K562 (cell line): ENCODE data around the gene ANKRD13A. TPM values are rescaled to one million over a fixed set of nuclear protein-coding genes. Genes with fewer than 3 reads are reported as not detected.

Experiments used
- FOXA1 ChIP-seq: fragments of 450-650 bp; IDR thresholded peaks from 2 replicates; pipeline ENCODE4 v1.6.1; 2016; ENCODE audit warnings: mild to moderate bottlenecking, borderline replicate concordance
- SAFB ChIP-seq: fragments of 200-400 bp; formaldehyde crosslinking; IDR thresholded peaks from 2 replicates; pipeline ENCODE4 v1.6.1; 2017; ENCODE audit warnings: low read depth, low read length, borderline replicate concordance
- THRAP3 ChIP-seq: fragments of 450-650 bp; IDR thresholded peaks from 2 replicates; pipeline ENCODE4 v1.6.1; 2016; ENCODE audit warnings: mild to moderate bottlenecking, inconsistent platforms, borderline replicate concordance
- ZNF217 ChIP-seq: sonication (generic); formaldehyde crosslinking; IDR thresholded peaks from 2 replicates; pipeline ENCODE4 v1.8.0; 2022; ENCODE audit warnings: mild to moderate bottlenecking, missing genetic modification reagents
- polyA plus RNA-seq, 8 experiments: library from polyadenylated mRNA; depleted of rRNA in 4 of 8; stranded (reverse) in 5 of 8; unstranded in 3 of 8; fragments of >200 nt; fragmentation: Nextera tagmentation in 2 of 8; fragmentation: Illumina TruSeq in 1 of 8; extraction: Ambion mirVana in 2 of 8; extraction: Trizol in 1 of 8; gene quantifications; 2 replicates each; pipeline versions ENCODE4 v1.2.1 to v1.2.3, GENCODE V29; 2011 to 2014; ENCODE audit warnings: inconsistent platforms in 1 of 8, missing spikeins in 1 of 8
- total RNA-seq, 7 experiments: library from RNA; depleted of rRNA in 6 of 7; stranded (reverse); fragments of >200 nt in 6 of 7; fragmentation: Illumina TruSeq in 2 of 7; extraction: Trizol in 2 of 7; gene quantifications; 2 replicates each; pipeline versions ENCODE4 v1.2.1 to v1.2.3, GENCODE V29; 2011 to 2021; ENCODE audit warnings: low replicate concordance in 1 of 7
- TF ChIP-seq, protein P1 (sequence below): fragments of 450-650 bp; IDR thresholded peaks from 2 replicates; pipeline ENCODE4 v1.6.1; 2016; ENCODE audit warnings: mild to moderate bottlenecking, moderate library complexity

ANKRD13A gene
- total and polyA plus RNA-seq, 9 of the 15 experiments (the other 6 are each of a cell fraction or from before 2014, with no cell fraction given) = 5.0 to 55.0 (median 41.5) TPM

DNA sequence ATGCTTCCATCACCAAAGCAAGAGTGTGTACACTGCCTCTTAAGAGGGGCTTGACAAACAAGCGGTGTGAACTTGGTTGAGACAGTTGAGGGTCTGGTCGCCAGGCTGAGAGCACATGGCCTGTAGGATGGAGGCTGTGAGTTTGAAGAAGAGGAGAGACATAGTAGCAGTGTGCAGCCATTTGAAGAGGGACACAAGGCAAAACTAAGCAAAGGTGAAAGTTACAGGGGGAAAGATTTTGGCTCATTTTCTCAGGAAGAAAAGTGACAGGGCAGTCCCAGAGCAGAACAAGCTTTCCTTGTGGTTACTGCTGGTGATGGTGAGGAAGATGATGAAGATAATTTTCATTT, 60.4 kb downstream of the ANKRD13A start (continued):
- TF ChIP-seq, protein P1, sequence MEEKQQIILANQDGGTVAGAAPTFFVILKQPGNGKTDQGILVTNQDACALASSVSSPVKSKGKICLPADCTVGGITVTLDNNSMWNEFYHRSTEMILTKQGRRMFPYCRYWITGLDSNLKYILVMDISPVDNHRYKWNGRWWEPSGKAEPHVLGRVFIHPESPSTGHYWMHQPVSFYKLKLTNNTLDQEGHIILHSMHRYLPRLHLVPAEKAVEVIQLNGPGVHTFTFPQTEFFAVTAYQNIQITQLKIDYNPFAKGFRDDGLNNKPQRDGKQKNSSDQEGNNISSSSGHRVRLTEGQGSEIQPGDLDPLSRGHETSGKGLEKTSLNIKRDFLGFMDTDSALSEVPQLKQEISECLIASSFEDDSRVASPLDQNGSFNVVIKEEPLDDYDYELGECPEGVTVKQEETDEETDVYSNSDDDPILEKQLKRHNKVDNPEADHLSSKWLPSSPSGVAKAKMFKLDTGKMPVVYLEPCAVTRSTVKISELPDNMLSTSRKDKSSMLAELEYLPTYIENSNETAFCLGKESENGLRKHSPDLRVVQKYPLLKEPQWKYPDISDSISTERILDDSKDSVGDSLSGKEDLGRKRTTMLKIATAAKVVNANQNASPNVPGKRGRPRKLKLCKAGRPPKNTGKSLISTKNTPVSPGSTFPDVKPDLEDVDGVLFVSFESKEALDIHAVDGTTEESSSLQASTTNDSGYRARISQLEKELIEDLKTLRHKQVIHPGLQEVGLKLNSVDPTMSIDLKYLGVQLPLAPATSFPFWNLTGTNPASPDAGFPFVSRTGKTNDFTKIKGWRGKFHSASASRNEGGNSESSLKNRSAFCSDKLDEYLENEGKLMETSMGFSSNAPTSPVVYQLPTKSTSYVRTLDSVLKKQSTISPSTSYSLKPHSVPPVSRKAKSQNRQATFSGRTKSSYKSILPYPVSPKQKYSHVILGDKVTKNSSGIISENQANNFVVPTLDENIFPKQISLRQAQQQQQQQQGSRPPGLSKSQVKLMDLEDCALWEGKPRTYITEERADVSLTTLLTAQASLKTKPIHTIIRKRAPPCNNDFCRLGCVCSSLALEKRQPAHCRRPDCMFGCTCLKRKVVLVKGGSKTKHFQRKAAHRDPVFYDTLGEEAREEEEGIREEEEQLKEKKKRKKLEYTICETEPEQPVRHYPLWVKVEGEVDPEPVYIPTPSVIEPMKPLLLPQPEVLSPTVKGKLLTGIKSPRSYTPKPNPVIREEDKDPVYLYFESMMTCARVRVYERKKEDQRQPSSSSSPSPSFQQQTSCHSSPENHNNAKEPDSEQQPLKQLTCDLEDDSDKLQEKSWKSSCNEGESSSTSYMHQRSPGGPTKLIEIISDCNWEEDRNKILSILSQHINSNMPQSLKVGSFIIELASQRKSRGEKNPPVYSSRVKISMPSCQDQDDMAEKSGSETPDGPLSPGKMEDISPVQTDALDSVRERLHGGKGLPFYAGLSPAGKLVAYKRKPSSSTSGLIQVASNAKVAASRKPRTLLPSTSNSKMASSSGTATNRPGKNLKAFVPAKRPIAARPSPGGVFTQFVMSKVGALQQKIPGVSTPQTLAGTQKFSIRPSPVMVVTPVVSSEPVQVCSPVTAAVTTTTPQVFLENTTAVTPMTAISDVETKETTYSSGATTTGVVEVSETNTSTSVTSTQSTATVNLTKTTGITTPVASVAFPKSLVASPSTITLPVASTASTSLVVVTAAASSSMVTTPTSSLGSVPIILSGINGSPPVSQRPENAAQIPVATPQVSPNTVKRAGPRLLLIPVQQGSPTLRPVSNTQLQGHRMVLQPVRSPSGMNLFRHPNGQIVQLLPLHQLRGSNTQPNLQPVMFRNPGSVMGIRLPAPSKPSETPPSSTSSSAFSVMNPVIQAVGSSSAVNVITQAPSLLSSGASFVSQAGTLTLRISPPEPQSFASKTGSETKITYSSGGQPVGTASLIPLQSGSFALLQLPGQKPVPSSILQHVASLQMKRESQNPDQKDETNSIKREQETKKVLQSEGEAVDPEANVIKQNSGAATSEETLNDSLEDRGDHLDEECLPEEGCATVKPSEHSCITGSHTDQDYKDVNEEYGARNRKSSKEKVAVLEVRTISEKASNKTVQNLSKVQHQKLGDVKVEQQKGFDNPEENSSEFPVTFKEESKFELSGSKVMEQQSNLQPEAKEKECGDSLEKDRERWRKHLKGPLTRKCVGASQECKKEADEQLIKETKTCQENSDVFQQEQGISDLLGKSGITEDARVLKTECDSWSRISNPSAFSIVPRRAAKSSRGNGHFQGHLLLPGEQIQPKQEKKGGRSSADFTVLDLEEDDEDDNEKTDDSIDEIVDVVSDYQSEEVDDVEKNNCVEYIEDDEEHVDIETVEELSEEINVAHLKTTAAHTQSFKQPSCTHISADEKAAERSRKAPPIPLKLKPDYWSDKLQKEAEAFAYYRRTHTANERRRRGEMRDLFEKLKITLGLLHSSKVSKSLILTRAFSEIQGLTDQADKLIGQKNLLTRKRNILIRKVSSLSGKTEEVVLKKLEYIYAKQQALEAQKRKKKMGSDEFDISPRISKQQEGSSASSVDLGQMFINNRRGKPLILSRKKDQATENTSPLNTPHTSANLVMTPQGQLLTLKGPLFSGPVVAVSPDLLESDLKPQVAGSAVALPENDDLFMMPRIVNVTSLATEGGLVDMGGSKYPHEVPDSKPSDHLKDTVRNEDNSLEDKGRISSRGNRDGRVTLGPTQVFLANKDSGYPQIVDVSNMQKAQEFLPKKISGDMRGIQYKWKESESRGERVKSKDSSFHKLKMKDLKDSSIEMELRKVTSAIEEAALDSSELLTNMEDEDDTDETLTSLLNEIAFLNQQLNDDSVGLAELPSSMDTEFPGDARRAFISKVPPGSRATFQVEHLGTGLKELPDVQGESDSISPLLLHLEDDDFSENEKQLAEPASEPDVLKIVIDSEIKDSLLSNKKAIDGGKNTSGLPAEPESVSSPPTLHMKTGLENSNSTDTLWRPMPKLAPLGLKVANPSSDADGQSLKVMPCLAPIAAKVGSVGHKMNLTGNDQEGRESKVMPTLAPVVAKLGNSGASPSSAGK = peak; percentile 83
- TF ChIP-seq THRAP3 = no peak
- TF ChIP-seq FOXA1 = no peak
- TF ChIP-seq SAFB = no peak
- no peak for TF ChIP-seq ZNF217
